Thyroid gland (tissue), 4 donors: ENCODE measurements around the gene DGKZ.

Experiments used
- POLR2A ChIP-seq, 2 donors: fragments of 450-650 bp; IDR thresholded peaks; one replicate each; pipeline ENCODE4 v1.6.1; 2017; ENCODE audit warnings: antibody characterized with exemption in 2 of 2, mild to moderate bottlenecking in 2 of 2, moderate library complexity in 1 of 2
- TF ChIP-seq, protein P1 (sequence below), 6 experiments: fragments of 200-600 bp in 3 of 6; fragments of 450-650 bp in 3 of 6; sonication (generic) in 3 of 6; IDR thresholded peaks; one replicate each; pipeline ENCODE4 v1.5.1; 2016 to 2019; ENCODE audit warnings: antibody characterized with exemption in 6 of 6, mild to moderate bottlenecking in 2 of 6, inconsistent platforms in 1 of 6, moderate library complexity in 1 of 6

DNA sequence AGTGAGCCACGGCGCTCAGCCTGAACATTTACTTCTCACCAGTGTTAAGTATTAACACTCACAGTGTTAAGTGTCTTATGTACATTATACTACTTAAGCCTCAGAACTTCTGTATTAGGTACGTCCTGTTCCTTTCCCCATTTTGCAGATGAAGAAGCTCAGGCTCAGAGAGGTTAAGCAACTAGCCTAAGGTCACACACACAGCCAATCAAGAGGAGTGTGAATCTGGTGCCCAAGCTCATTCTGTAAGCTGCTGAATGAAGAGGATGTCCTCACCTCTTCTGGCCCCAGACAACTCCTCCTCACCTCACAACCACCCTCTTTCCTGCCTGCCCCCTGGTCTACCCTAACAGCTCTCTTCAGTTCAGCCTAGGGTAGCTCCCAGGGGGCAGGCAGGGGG, 39.9 kb upstream of the DGKZ start:
- TF ChIP-seq, protein P1, sequence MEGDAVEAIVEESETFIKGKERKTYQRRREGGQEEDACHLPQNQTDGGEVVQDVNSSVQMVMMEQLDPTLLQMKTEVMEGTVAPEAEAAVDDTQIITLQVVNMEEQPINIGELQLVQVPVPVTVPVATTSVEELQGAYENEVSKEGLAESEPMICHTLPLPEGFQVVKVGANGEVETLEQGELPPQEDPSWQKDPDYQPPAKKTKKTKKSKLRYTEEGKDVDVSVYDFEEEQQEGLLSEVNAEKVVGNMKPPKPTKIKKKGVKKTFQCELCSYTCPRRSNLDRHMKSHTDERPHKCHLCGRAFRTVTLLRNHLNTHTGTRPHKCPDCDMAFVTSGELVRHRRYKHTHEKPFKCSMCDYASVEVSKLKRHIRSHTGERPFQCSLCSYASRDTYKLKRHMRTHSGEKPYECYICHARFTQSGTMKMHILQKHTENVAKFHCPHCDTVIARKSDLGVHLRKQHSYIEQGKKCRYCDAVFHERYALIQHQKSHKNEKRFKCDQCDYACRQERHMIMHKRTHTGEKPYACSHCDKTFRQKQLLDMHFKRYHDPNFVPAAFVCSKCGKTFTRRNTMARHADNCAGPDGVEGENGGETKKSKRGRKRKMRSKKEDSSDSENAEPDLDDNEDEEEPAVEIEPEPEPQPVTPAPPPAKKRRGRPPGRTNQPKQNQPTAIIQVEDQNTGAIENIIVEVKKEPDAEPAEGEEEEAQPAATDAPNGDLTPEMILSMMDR (IDR thresholded peaks at IDR 0.05) = no peak
- TF ChIP-seq POLR2A (IDR thresholded peaks at IDR 0.05) = no peak
